ENCODE data around the gene RAB6B.

Gene RAB6B

DNA sequence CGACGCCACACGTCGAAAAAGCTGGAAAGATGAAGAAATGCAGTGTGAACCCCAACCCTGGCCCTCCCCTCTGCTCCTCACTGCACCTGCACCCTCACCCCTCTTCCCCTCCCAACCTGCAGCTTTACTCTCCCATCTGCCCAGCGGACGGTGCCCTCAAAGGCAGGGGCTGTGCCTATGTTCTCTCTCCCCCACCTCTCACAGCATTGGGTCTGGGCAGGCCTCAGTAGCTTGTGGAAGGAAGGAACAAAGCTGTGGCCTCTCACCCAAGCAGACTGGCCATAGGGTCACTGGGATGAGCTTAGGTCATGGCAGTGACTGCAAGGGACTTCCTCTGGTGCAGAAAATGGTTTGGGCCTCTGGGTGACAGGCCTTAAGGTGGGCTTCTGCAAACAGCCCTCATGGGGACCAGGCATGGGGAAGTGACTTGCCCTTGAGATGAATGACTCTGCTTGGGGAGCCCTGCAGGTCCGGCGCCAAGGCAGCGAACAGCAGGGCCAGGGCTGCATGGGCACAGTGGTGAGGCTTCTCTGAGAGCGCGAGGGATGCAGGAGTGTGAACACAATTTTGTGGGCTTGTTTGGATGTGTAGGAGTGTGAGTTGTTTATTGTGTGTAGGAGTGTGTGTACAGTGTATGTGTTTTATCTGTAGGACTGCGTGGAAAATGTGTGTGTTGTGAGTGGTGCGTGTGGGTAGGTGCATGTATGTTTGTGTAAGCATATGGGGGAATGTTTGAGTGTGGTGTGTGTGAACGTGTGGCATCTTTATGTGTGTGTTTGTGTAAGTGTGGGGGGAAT lies 60.9 kb downstream of the RAB6B start:
- no peak for DNase-seq

DNA sequence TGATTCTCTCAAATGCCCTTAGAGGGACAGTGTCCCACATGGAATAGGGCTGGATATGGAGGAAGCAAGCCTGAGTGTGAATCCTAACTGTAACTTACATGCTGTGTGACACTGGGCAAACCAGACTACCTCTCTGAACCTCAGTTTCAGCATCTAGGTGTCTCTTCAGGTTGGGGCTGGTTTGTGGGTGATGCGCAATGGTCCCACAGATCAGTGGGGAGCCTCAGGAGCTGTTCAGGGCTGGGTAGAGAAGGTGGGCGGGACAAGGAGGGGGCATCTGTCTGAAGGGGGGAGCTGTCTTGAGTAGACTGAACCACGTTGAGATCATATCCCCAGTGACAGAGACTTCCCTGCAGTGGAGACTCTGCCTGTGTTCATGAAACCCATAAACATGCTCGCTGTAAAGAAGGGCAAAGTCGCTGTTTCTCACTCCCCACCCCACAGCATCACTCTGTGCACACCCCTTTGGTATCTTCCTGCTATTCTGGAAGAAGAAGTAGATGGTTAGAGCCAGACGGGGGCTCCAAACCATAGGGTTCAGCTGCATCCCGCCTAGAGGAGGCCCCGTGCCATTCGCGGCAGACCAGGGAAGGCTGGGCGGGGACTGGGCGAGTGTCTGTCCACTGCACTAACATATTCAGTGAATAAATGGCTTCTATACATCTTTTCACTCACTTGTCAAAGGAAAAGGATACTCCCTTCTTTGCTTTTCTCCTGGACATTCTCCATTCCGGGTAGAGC lies 61.6 kb downstream of the RAB6B start:
- DNase-seq: no peak

DNA sequence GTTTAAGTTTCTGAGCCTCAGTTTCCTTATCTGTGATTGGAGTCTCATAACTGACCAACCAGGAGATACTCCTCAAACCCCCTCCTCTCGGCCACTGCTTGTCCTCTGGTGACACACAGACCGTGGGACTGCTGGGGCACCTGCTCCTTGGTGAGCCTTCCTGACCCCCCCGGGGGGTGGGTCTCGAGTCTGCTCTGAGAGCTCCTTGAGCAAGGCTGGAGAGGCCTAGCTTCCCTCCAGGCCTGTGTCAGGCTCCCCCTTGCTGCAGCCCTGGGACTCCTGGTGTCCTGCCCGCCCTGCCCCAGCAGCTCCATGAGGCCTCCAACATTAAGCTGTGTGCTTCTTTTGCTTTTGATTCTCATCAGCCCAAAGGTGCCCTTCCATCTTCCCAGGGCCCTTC lies 62.4 kb downstream of the RAB6B start:
- no peak for DNase-seq

DNA sequence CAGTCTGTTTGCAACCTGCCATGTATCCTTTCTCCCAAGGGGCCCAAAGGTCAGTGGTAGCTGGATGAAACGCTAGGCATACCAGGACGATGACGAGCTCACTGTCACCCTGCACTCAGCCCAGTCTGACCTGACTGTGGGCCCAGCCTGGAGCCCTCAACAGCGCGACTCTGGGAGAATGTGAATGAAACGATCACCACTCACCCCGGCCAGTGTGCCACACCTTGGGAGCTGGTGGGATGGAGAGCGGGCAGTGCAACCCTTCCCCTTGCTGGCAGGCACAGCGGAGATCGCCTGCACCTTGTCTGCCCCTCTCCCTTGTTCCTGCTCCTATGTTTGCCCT lies 62.9 kb downstream of the RAB6B start:
- DNase-seq: no peak

GRCh38 chr3:133831966-133832801 lies 63.5 kb downstream of the RAB6B start:
- no peak for DNase-seq

- no peak for DNase-seq
These were observed 65.6 kb downstream of the RAB6B start for GRCh38 chr3:133830071-133830470.

- DNase-seq: no peak
These were observed 66.4 kb downstream of the RAB6B start for GRCh38 chr3:133829310-133829707.

- DNase-seq: no peak
These were observed 66.9 kb downstream of the RAB6B start for GRCh38 chr3:133828576-133829309.

- DNase-seq: no peak
These were observed 68.0 kb downstream of the RAB6B start for GRCh38 chr3:133827684-133828083.

DNA sequence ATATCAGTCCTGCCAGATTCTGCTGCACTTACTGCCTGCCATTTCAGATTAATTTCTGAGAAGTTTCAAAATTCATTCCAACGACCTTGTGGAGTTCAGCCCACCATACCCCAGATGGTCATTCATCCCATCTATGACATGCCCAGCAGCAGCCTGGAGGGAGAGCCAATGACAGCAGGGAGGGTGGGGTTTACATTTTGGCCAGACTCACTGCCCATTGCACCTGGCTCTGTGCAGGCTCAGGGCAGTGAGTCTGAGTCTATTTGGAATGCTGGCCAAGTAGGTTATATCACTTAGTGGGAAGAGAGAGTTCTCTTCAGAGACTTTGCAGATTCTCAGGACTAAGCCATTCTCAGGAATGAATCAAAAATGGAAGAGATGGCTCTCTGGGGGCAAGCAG lies 68.5 kb downstream of the RAB6B start:
- no peak for DNase-seq

- DNase-seq: no peak
These were observed 69.5 kb downstream of the RAB6B start for GRCh38 chr3:133825969-133826727.

DNA sequence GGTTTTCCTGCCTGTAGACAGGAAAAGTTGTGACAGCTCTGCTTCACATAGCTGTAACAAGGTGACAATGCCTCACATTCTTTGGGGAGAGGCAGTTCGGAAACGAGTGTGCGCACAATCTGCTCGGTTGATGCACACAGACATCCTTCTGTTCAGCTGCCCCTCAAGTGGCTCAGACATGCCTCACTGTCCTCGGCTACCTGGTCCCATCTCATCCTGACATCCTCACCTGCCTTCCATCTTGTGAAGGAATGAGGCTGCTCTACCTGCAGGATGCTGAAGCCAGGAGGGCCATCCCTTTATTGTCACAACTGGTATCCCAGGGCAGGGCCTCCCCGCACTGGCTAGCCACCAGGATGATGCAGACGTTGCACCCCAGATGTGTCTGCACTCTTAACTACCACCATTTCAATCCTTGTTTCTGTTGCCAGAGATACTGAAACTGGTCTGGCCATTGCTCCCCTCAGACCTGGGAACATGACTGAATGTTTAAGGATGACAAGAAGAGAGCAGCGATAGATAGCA lies 70.7 kb downstream of the RAB6B start:
- DNase-seq: no peak

- no peak for DNase-seq
These were observed 73.7 kb downstream of the RAB6B start for GRCh38 chr3:133821767-133822638.

GRCh38 chr3:133820889-133821675 lies 74.6 kb downstream of the RAB6B start:
- no peak for DNase-seq

- DNase-seq: no peak
These were observed 75.6 kb downstream of the RAB6B start for GRCh38 chr3:133820129-133820528.

DNA sequence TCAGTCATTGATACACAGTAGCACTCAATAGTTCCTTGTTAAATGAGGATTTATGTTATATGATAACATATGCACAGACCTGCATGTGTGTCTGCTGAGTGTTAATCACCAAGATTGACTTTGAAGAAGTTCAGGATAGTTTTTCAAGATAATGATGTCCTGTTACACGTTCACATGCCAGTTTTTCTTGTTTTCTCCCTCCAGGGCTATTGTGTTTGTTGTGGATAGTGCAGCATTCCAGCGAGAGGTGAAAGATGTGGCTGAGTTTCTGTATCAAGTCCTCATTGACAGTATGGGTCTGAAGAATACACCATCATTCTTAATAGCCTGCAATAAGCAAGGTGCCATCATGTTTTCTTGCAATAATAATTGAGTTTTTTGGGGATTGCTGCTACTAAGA lies 80.3 kb downstream of the RAB6B start:
- no peak for DNase-seq

GRCh38 chr3:133812872-133813271 lies 82.8 kb downstream of the RAB6B start:
- DNase-seq: no peak

DNA sequence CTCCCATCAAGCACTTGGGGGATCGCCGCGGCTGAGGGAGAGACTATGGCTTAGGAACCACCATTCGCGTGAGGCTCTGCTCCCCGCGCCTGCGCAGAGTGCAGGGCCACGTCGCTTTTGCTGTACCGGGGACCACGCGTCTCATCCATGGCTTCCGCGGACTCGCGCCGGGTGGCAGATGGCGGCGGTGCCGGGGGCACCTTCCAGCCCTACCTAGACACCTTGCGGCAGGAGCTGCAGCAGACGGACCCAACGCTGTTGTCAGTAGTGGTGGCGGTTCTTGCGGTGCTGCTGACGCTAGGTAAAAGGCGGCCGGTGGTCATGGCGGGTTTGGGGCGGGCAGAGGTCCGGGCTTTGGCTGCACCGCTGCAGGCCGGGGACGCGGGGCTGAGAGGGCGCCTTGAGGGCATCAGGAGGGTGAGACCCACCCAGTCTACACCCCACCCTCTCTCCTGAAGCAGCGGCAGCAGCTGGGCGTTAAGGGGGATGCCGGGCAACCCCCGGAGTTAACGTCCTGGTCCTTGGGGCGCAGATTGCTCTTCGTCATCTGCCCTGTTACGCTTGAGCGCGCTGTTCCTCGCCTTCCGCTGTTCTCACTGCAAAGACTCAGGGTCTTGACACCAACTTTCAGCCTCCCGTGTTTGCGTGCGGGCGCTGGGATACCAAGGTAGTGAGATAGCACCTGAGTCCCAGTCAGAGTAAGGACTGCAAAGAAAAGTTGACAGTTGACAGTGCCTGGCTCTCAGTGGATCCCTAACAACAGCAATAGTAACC lies 89.8 kb downstream of the RAB6B start, which contains the start of gene SRPRB:
TSS of gene SRPRB (plus strand) at position 114 of the 774 bp plus-strand sequence. CDS start at position 148, 34 bp downstream.
- peak; percentile 99 for DNase-seq

DNA sequence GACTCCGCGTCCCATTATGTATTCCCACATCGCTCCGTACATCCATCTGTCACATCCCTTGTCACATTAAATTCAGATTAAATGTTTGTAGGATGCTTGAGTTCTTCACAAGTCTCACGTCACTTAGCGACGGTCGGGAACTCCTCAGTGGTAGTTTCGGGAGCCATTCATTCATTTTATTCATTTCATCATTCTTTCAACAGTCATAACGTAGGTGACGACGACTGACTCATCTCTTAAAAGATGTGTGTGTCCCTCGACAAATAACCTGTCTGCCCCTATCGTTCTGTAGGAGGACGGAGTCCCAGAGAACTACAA lies 90.3 kb downstream of the RAB6B start:
- DNase-seq: no peak
